B cell (primary cell): ENCODE results near the gene GPR183. TPM values are rescaled to one million over a fixed set of nuclear protein-coding genes. Genes with fewer than 3 reads are reported as not detected.

ENCODE experiments used
- ATAC-seq: fragments of 200-7000 bp; cut with Tn5 transposase; one replicate; pipeline ENCODE4 v1.10.0; 2021; ENCODE audit warnings: low read depth, mild to moderate bottlenecking, moderate number of reproducible peaks, moderate library complexity
- CTCF ChIA-PET: fragments of 350-600 bp; sonication (Branson Sonifier 250); formaldehyde crosslinking; loops from one replicate; lab custom pipeline; 2021; ENCODE audit warnings: antibody characterized with exemption, inconsistent platforms; lab: Charles Lee
- POLR2A ChIA-PET: fragments of 350-600 bp; sonication (Branson Sonifier 250); formaldehyde crosslinking; loops from one replicate; lab custom pipeline; 2021; ENCODE audit warnings: antibody characterized with exemption; lab: Charles Lee
- DNase-seq: peaks from one replicate; pipeline ENCODE4 v3.0.0; 2013
- H2AFZ ChIP-seq: 2 replicates; pipeline ENCODE4 v1.6.1; 2012; ENCODE audit warnings: mild to moderate bottlenecking, low read depth, low read length; ENCODE audit not compliant: insufficient read depth, poor library complexity, severe bottlenecking
- H3K27ac ChIP-seq, 2 donors: 1 replicate in 1 of 2; 2 replicates in 1 of 2; pipeline ENCODE4 v1.5.1; 2012 to 2013; ENCODE audit warnings: low read length in 2 of 2, mild to moderate bottlenecking in 2 of 2, moderate library complexity in 1 of 2
- H3K27me3 ChIP-seq, 4 experiments: fragments of 200-600 bp in 1 of 4; sonication (generic) in 1 of 4; replicated peaks in 1 of 4; 1 replicate in 2 of 4; 2 replicates in 2 of 4; pipeline versions ENCODE4 v1.6.1 to v1.7.0; 2013 to 2016; ENCODE audit warnings: low read length in 3 of 4, mild to moderate bottlenecking in 2 of 4, mixed read lengths in 1 of 4, moderate library complexity in 1 of 4; ENCODE audit not compliant: insufficient read depth in 4 of 4, control insufficient read depth in 3 of 4; ENCODE audit errors: control extremely low read depth in 1 of 4
- H3K36me3 ChIP-seq, 2 experiments: replicated peaks in 1 of 2; 1 replicate in 1 of 2; 2 replicates in 1 of 2; pipeline versions ENCODE4 v1.6.1 to v1.7.1; 2013; ENCODE audit warnings: low read length in 1 of 2; ENCODE audit not compliant: insufficient read depth in 2 of 2, control insufficient read depth in 1 of 2; ENCODE audit errors: control extremely low read depth in 1 of 2, extremely low read depth in 1 of 2
- H3K4me1 ChIP-seq, 2 donors: fragments of 200-600 bp in 1 of 2; sonication (generic) in 1 of 2; 1 replicate in 1 of 2; 2 replicates in 1 of 2; pipeline versions ENCODE4 v1.5.1 to v1.6.1; 2013 to 2017; ENCODE audit warnings: low read length in 2 of 2; ENCODE audit not compliant: control insufficient read depth in 2 of 2, insufficient read depth in 2 of 2
- H3K4me2 ChIP-seq: replicated peaks from 2 replicates; pipeline ENCODE3; 2012; ENCODE audit warnings: mild to moderate bottlenecking, low read depth, low read length; ENCODE audit not compliant: poor library complexity, severe bottlenecking
- H3K4me3 ChIP-seq, 5 experiments: fragments of 200-600 bp in 1 of 5; sonication (generic) in 1 of 5; 1 replicate in 3 of 5; 2 replicates in 2 of 5; pipeline versions ENCODE4 v1.5.1 to v1.7.0; 2011 to 2016; ENCODE audit warnings: low read length in 4 of 5, mild to moderate bottlenecking in 4 of 5, low read depth in 2 of 5, control low read depth in 1 of 5, moderate library complexity in 1 of 5; ENCODE audit not compliant: insufficient read depth in 1 of 5; ENCODE audit errors: control extremely low read depth in 1 of 5, extremely low read depth in 1 of 5
- H3K79me2 ChIP-seq: fragments of 200-600 bp; sonication (generic); one replicate; pipeline ENCODE4 v1.6.0; 2016; ENCODE audit warnings: low read length; ENCODE audit not compliant: control insufficient read depth, insufficient read depth
- H3K9ac ChIP-seq: fragments of 200-600 bp; sonication (generic); 2 replicates; pipeline ENCODE4 v1.6.1; 2017; ENCODE audit warnings: mild to moderate bottlenecking, low read length, moderate library complexity
- H3K9me3 ChIP-seq, 3 donors: one replicate each; pipeline versions ENCODE4 v1.6.1 to v1.7.1; 2013; ENCODE audit warnings: low read length in 2 of 3; ENCODE audit not compliant: control insufficient read depth in 2 of 3, insufficient read depth in 1 of 3; ENCODE audit errors: control extremely low read depth in 1 of 3
- H4K20me1 ChIP-seq: 2 replicates; pipeline ENCODE4 v1.6.0; 2012; ENCODE audit warnings: mild to moderate bottlenecking, low read length; ENCODE audit not compliant: insufficient read depth, control insufficient read depth, poor library complexity, severe bottlenecking
- H3K27ac Mint-ChIP-seq: one replicate; pipeline ENCODE4 v1.8.0; 2021; ENCODE audit warnings: mixed read lengths
- H3K27me3 Mint-ChIP-seq: one replicate; pipeline ENCODE4 v1.8.0; 2021; ENCODE audit warnings: mixed read lengths
- H3K4me1 Mint-ChIP-seq: one replicate; pipeline ENCODE4 v1.8.0; 2021; ENCODE audit warnings: mixed read lengths
- H3K4me3 Mint-ChIP-seq: one replicate; pipeline ENCODE4 v1.8.0; 2021; ENCODE audit warnings: mixed read lengths
- H3K9me3 Mint-ChIP-seq: one replicate; pipeline ENCODE4 v1.8.0; 2022; ENCODE audit warnings: mixed read lengths; ENCODE audit not compliant: insufficient read depth
- EZH2 ChIP-seq: IDR thresholded peaks from 2 replicates; pipeline ENCODE4 v1.6.1; 2012; ENCODE audit warnings: borderline replicate concordance, low read depth, mild to moderate bottlenecking, moderate library complexity, low read length; ENCODE audit not compliant: insufficient read depth, poor library complexity, severe bottlenecking
- WGBS: methylation state at CpG from one replicate; pipeline ENCODE4 v1.1.5; 2013; ENCODE audit warnings: missing lambda C conversion rate; ENCODE audit not compliant: insufficient coverage; 5-methylcytosine and 5-hydroxymethylcytosine counted together
- intact Hi-C: fragments of 100-400 bp; cut with micrococcal nuclease; formaldehyde crosslinking; loops from one replicate; pipeline ENCODE4 v1.10.0; 2022
- polyA plus RNA-seq: library from polyadenylated mRNA; depleted of rRNA; stranded (reverse); fragments of >200 nt; gene quantifications from 2 replicates; pipeline ENCODE4 v1.2.3, GENCODE V29; 2012
- total RNA-seq, 2 donors: library from RNA; stranded (reverse); fragments of 120-200 nt in 1 of 2; gene quantifications; 1 replicate in 1 of 2; 2 replicates in 1 of 2; pipeline versions ENCODE4 v1.2.3 to v1.2.4, GENCODE V29; 2013 to 2022
- TF ChIP-seq, protein P1 (sequence below): fragments of 200-600 bp; IDR thresholded peaks from one replicate; pipeline ENCODE4 v1.8.0; 2022; ENCODE audit warnings: antibody characterized with exemption, mild to moderate bottlenecking

GPR183 gene
- total and polyA plus RNA-seq, 2 donors (not counting 1 experiment from before 2014, with no cell fraction given), result 150 to 256 TPM

DNA sequence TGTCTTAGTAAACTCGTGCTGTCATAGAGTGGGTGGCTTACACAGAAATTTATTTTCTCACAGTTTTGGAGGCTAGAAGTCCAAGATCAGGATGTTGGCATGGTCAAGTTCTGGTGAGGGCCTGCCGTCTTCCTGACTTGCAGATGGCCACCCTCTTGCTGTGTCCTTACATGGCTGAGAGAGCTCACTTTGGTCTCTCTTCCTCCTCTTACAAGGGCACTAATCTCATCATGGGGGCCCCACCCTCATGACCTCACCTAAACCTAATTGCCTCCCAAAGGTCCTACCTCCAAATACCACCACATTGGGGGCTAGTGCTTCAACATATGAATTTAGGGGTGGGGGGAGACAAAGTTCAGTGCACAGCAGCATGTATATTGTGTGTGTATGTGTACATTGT is 34.7 kb downstream of the GPR183 start:
- 100% methylated on average over 2 of the region's 2 CpGs for WGBS
- H3K4me2 ChIP-seq, result no peak overlapping the region
- Mint-ChIP-seq H3K27ac (peak overlapping the region; percentile 92), H3K27me3 (no peaks in the 10 kb centered on the region), H3K4me1 (peaks cover 71% of the 10 kb centered on the region), H3K9me3 (no peaks in the 10 kb centered on the region), H3K4me3 (peak overlapping the region; percentile 23)
- ChIA-PET POLR2A (interaction anchor here (1.1 kb wide), 1 partner anchor 102 kb away, joined by 5 read pairs; no protein-coding TSS in a partner anchor), CTCF (interaction anchor here (0.6 to 17.1 kb wide), 11 partner anchors 8 to 183 kb away, joined by 3 to 661 read pairs (median 164); partner anchors contain the start of genes GPR183 and UBAC2)
- peaks cover 0 to 32% of the 10 kb centered on the region in 2 experiments for H3K36me3 ChIP-seq
- H3K9me3 ChIP-seq, result peaks cover 0 to 13% (median 5%) of the 10 kb centered on the region in 3 donors
- no peak overlapping the region for H3K4me3 ChIP-seq
- no peak overlapping the region for H2AFZ ChIP-seq
- DNase-seq, result no peak
- H3K9ac ChIP-seq, result no peak overlapping the region
- no peak for ATAC-seq
- H3K79me2 ChIP-seq, result peaks cover 79% of the 10 kb centered on the region
- no peaks in the 10 kb centered on the region for H3K27me3 ChIP-seq
- H3K27ac ChIP-seq, result peak overlapping the region; percentile 69 to 89
- peaks cover 53 to 65% of the 10 kb centered on the region in 2 donors for H3K4me1 ChIP-seq
- TF ChIP-seq EZH2, result no peak
- TF ChIP-seq, protein P1, sequence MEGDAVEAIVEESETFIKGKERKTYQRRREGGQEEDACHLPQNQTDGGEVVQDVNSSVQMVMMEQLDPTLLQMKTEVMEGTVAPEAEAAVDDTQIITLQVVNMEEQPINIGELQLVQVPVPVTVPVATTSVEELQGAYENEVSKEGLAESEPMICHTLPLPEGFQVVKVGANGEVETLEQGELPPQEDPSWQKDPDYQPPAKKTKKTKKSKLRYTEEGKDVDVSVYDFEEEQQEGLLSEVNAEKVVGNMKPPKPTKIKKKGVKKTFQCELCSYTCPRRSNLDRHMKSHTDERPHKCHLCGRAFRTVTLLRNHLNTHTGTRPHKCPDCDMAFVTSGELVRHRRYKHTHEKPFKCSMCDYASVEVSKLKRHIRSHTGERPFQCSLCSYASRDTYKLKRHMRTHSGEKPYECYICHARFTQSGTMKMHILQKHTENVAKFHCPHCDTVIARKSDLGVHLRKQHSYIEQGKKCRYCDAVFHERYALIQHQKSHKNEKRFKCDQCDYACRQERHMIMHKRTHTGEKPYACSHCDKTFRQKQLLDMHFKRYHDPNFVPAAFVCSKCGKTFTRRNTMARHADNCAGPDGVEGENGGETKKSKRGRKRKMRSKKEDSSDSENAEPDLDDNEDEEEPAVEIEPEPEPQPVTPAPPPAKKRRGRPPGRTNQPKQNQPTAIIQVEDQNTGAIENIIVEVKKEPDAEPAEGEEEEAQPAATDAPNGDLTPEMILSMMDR, result no peak
- no peaks in the 10 kb centered on the region for H4K20me1 ChIP-seq
- intact Hi-C loops, result loop anchor here (5.0 kb wide), 1 partner anchor 965 kb away; no protein-coding TSS in a partner anchor

DNA sequence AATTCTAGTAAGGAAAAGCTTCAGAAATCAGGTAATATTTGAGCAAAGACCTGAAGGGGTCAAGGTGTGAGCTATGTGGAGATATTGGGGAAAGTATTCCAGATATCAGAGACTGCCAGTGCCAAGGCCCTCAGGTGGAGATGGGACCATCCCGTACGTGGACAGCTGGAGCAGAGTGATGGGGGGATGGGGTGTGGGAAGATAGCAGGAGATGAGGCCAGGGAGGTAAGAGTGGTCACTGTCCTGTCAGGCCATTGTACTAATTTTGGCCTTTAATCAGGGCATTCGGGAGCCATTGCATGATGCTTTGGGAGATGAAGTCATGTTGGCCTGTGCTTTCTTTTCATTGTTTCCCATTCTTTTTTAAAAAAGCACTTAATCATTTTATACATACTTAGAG is 36.0 kb downstream of the GPR183 start:
- Mint-ChIP-seq H3K4me3 (peak overlapping the region; percentile 37), H3K9me3 (no peaks in the 10 kb centered on the region), H3K4me1 (peaks cover 64% of the 10 kb centered on the region), H3K27me3 (no peaks in the 10 kb centered on the region), H3K27ac (peak overlapping the region; percentile 92)
- Histone ChIP-seq H3K9ac (peak overlapping the region; percentile 17), H2AFZ (no peak overlapping the region), H4K20me1 (no peaks in the 10 kb centered on the region), H3K9me3 (peaks cover 0 to 13% (median 5%) of the 10 kb centered on the region in 3 donors), H3K27me3 (no peaks in the 10 kb centered on the region), H3K36me3 (peaks cover 0 to 27% of the 10 kb centered on the region in 2 experiments), H3K4me2 (peak overlapping the region; percentile 63), H3K4me1 (peaks cover 45 to 59% of the 10 kb centered on the region in 2 donors), H3K79me2 (peaks cover 78% of the 10 kb centered on the region), H3K4me3 (peak overlapping the region in 2 of 5 experiments; percentile 0 to 31), H3K27ac (peak overlapping the region; percentile 69 to 89)
- no peak for TF ChIP-seq EZH2
- TF ChIP-seq, protein P1, result no peak
- DNase-seq (no peak), ATAC-seq (no peak)
- intact Hi-C loops, result loop anchor here (5.0 kb wide), 1 partner anchor 966 kb away; no protein-coding TSS in a partner anchor
- ChIA-PET POLR2A (interaction anchor here (1.1 to 2.1 kb wide), 4 partner anchors 31 to 118 kb away, joined by 4 to 9 read pairs (median 4); no protein-coding TSS in a partner anchor), CTCF (interaction anchor here (1.2 to 17.1 kb wide), 21 partner anchors 11 to 344 kb away, joined by 3 to 661 read pairs (median 28); partner anchors contain the start of genes GPR18, GPR183, TM9SF2 and UBAC2)
- WGBS, result 71% methylated on average over 2 of the region's 3 CpGs
